Measurements from ENCODE around the gene MICB. TPM values are rescaled to one million over a fixed set of nuclear protein-coding genes. Genes with fewer than 3 reads are reported as not detected.
"Not testable (repeated sequence)": the region's sequence is repeated elsewhere in the genome, so short reads cannot be mapped to it uniquely, and the experiment has no call there.

The MICB gene
- total RNA-seq, 1 donor from 2014 or later: 1.3 TPM

GRCh38 chr6:31547727-31548543, 50.0 kb downstream of the MICB start:
- DNase-seq (peak; percentile 44), ATAC-seq (ENCODE audit: poor library complexity) (no peak)
- intact Hi-C loops (cut with DNase I): loop anchor here (2.0 to 5.0 kb wide), 3 partner anchors 34 to 69 kb away; partner anchors contain the start of genes AIF1 and LTB

- DNase-seq (no peak), ATAC-seq (ENCODE audit: poor library complexity) (no peak)
- intact Hi-C loops (cut with DNase I): loop anchor here (5.0 kb wide), 2 partner anchors 34 to 69 kb away; partner anchors contain the start of genes AIF1 and LTB
These were observed 50.6 kb downstream of the MICB start for GRCh38 chr6:31548544-31548873.

- DNase-seq: peak; percentile 73
- ATAC-seq (ENCODE audit: poor library complexity); intact Hi-C loops (cut with DNase I): not testable (repeated sequence)
These were observed 53.4 kb downstream of the MICB start for GRCh38 chr6:31551371-31551770.

GRCh38 chr6:31556307-31556706, 58.4 kb downstream of the MICB start:
- ATAC-seq (ENCODE audit: poor library complexity): no peak
- DNase-seq: no peak
- intact Hi-C loops (cut with DNase I): no loop called here

GRCh38 chr6:31557443-31558317, 59.7 kb downstream of the MICB start:
- ATAC-seq (ENCODE audit: poor library complexity) (peak; percentile 8), DNase-seq (peak; percentile 46)
- intact Hi-C loops (cut with DNase I): no loop called here

- intact Hi-C loops (cut with DNase I): no loop called here
- no peak for ATAC-seq (ENCODE audit: poor library complexity)
- DNase-seq: no peak
These were observed 60.3 kb downstream of the MICB start for GRCh38 chr6:31558318-31558625.

- ATAC-seq (ENCODE audit: poor library complexity): peak; percentile 61
- intact Hi-C loops (cut with DNase I): no loop called here
- peak; percentile 51 for DNase-seq
These were observed 60.9 kb downstream of the MICB start for GRCh38 chr6:31558631-31559500.

GRCh38 chr6:31559606-31559957, 61.6 kb downstream of the MICB start:
- DNase-seq (no peak), ATAC-seq (ENCODE audit: poor library complexity) (no peak)
- intact Hi-C loops (cut with DNase I): no loop called here

GRCh38 chr6:31559958-31560696, 62.2 kb downstream of the MICB start:
- DNase-seq (peak; percentile 80), ATAC-seq (ENCODE audit: poor library complexity) (peak; percentile 74)
- intact Hi-C loops (cut with DNase I): no loop called here

- no peak for ATAC-seq (ENCODE audit: poor library complexity)
- intact Hi-C loops (cut with DNase I): no loop called here
- DNase-seq: no peak
These were observed 62.7 kb downstream of the MICB start for GRCh38 chr6:31560697-31561058.

Other genes with a start within 250 kb of the MICB start
- 156 TPM for gene HLA-C, start 226.1 kb upstream of the MICB start, total RNA-seq
- 398 TPM for gene HLA-B, start 141.0 kb upstream of the MICB start, total RNA-seq
- gene MICA, start 94.5 kb upstream of the MICB start, total RNA-seq: 9.2 TPM
- not detected for gene MCCD1, start 30.8 kb downstream of the MICB start, total RNA-seq
- gene DDX39B, start 43.9 kb downstream of the MICB start, total RNA-seq: 145 TPM
- 2.3 TPM for gene ATP6V1G2, start 48.5 kb downstream of the MICB start, total RNA-seq
- 9.2 TPM for gene NFKBIL1, start 49.5 kb downstream of the MICB start, total RNA-seq
- not detected for gene LTA, start 74.1 kb downstream of the MICB start, total RNA-seq
- gene TNF, start 77.4 kb downstream of the MICB start, total RNA-seq: 0.59 TPM
- not detected for gene LTB, start 84.3 kb downstream of the MICB start, total RNA-seq
- gene LST1, start 88.1 kb downstream of the MICB start, total RNA-seq: 5.5 TPM
- gene NCR3, start 94.9 kb downstream of the MICB start, total RNA-seq: not detected
- 17.7 TPM for gene AIF1, start 117.1 kb downstream of the MICB start, total RNA-seq
- gene PRRC2A, start 122.6 kb downstream of the MICB start, total RNA-seq: 69.1 TPM
- 253 TPM for gene BAG6, start 154.5 kb downstream of the MICB start, total RNA-seq
- 1.9 TPM for gene APOM, start 157.7 kb downstream of the MICB start, total RNA-seq
- gene C6orf47, start 162.6 kb downstream of the MICB start, total RNA-seq: 16.5 TPM
- gene GPANK1, start 166.9 kb downstream of the MICB start, total RNA-seq: 19.2 TPM
- 95.1 TPM for gene CSNK2B, start 167.9 kb downstream of the MICB start, total RNA-seq
- gene LY6G5B, start 171.8 kb downstream of the MICB start, total RNA-seq: 2.8 TPM
- gene LY6G5C, start 182.9 kb downstream of the MICB start, total RNA-seq: 1.3 TPM
- gene ABHD16A, start 205.2 kb downstream of the MICB start, total RNA-seq: 27.9 TPM
- gene LY6G6F, start 208.7 kb downstream of the MICB start, total RNA-seq: not detected
- gene LY6G6D, start 217.2 kb downstream of the MICB start, total RNA-seq: not detected
- gene LY6G6C, start 223.6 kb downstream of the MICB start, total RNA-seq: not detected
- gene MPIG6B, start 225.2 kb downstream of the MICB start, total RNA-seq: 0.13 TPM
- gene DDAH2, start 231.2 kb downstream of the MICB start, total RNA-seq: 32.9 TPM
- gene CLIC1, start 238.4 kb downstream of the MICB start, total RNA-seq: 86.8 TPM
- 1.8 TPM for gene MSH5, start 241.9 kb downstream of the MICB start, total RNA-seq